ENCODE measurements around the gene RBM47. TPM values are rescaled to one million over a fixed set of nuclear protein-coding genes. Genes with fewer than 3 reads are reported as not detected.

Gene RBM47
- total RNA-seq, 1 experiment from 2014 or later: 70.3 TPM

GRCh38 chr4:40502220-40502619 lies 127.4 kb downstream of the RBM47 start:
- TF ChIP-seq CTCF (conservative IDR thresholded peaks at IDR 0.05): no peak
- H2AK5ac ChIP-seq (ENCODE audit: insufficient read length, low read length): no peak overlapping the region
- no peak overlapping the region for H2BK5ac ChIP-seq (ENCODE audit: insufficient read length, low read length)
- H3K4me2 ChIP-seq (ENCODE audit: insufficient read depth, insufficient read length, low read length): no peak overlapping the region
- Mint-ChIP-seq H3K27ac (peak overlapping the region in 1 of 3 experiments; percentile 72; a peak in 1 of 7 replicates), H3K4me1 (peaks cover 0 to 3% of the 10 kb centered on the region in 2 experiments; a peak in 2 of 4 replicates), H3K9me3 (no peaks in the 10 kb centered on the region), H3K4me3 (no peak overlapping the region), H3K36me3 (ENCODE audit: insufficient read depth in 1 of 3, low read depth in 3 of 3) (peaks cover 0 to 9% (median 8%) of the 10 kb centered on the region in 3 experiments; a peak in 3 of 7 replicates), H3K27me3 (ENCODE audit: low read depth) (no peaks in the 10 kb centered on the region)
- no peak overlapping the region for H3K27ac ChIP-seq (ENCODE audit: insufficient read length, low read depth, low read length)
- no peaks in the 10 kb centered on the region for H3K79me1 ChIP-seq (ENCODE audit: insufficient read depth, low read depth, low read length, poor library complexity, severe bottlenecking)
- no peak overlapping the region for H3K56ac ChIP-seq (ENCODE audit: insufficient read length, low read depth, low read length)
- WGBS (ENCODE audit: extremely low coverage, insufficient read length, low lambda C conversion rate): no CpG with 5 or more reads among the region's 4 CpGs
- no peak overlapping the region for H2AFZ ChIP-seq (ENCODE audit: low read length)
- no peaks in the 10 kb centered on the region for H3K9me3 ChIP-seq (ENCODE audit: control insufficient read depth, low read depth, low read length)
- no peak overlapping the region for H2BK20ac ChIP-seq (ENCODE audit: low read depth, low read length, poor library complexity, severe bottlenecking)
- H2BK120ac ChIP-seq (ENCODE audit: low read depth, low read length, poor library complexity, severe bottlenecking): no peak overlapping the region
- no peak for DNase-seq
- H4K20me1 ChIP-seq (ENCODE audit: control insufficient read depth, insufficient read depth, insufficient read length): no peaks in the 10 kb centered on the region
- H3K14ac ChIP-seq (ENCODE audit: insufficient read depth, low read length): no peak overlapping the region
- H3K27me3 ChIP-seq (ENCODE audit: insufficient read depth, low read length): no peaks in the 10 kb centered on the region
- no peak overlapping the region for H4K5ac ChIP-seq (ENCODE audit: insufficient read length, low read depth, low read length)
- no peaks in the 10 kb centered on the region for H3K23me2 ChIP-seq (ENCODE audit: insufficient read length, low read depth, low read length, poor library complexity, severe bottlenecking)
- no peak overlapping the region for H4K8ac ChIP-seq (replicated peaks; ENCODE audit: insufficient read length, low read depth, low read length)
- no peak overlapping the region for H3T11ph ChIP-seq (ENCODE audit: low read length)
- no peak overlapping the region for H2BK12ac ChIP-seq (ENCODE audit: insufficient read length, low read depth, low read length)
- H3K18ac ChIP-seq (ENCODE audit: insufficient read length, low read depth, low read length): no peak overlapping the region
- H4K91ac ChIP-seq (ENCODE audit: insufficient read length, low read depth, low read length): no peak overlapping the region
- H2BK15ac ChIP-seq (ENCODE audit: low read depth, low read length): no peak overlapping the region
- H3K4me1 ChIP-seq (ENCODE audit: insufficient read depth, low read length): no peaks in the 10 kb centered on the region
- peaks cover 2% of the 10 kb centered on the region; the same call in 1 of the 2 replicates for H3K79me2 ChIP-seq (ENCODE audit: insufficient read depth, low read length)
- no peak overlapping the region for H3K23ac ChIP-seq (ENCODE audit: insufficient read length, low read depth, low read length)
- H3K9ac ChIP-seq (ENCODE audit: extremely low read depth, insufficient read length, low read length): no peak overlapping the region
- H3K4ac ChIP-seq (ENCODE audit: low read depth, low read length): no peak overlapping the region

Measured in H9 (cell line).